Transverse colon (tissue), 4 donors: ENCODE results near the gene NT5C1A. TPM values are rescaled to one million over a fixed set of nuclear protein-coding genes. Genes with fewer than 3 reads are reported as not detected.

ENCODE experiments used
- DNase-seq: peaks from one replicate; pipeline ENCODE4 v3.0.0-alpha.2; 2019
- H3K27ac ChIP-seq, 4 donors: fragments of 200-600 bp; sonication (generic); 2 replicates each; pipeline ENCODE4 v1.5.1; 2016 to 2018; ENCODE audit warnings: inconsistent platforms in 4 of 4
- H3K27me3 ChIP-seq: fragments of 200-600 bp; sonication (generic); 2 replicates; pipeline ENCODE4 v1.5.1; 2017; ENCODE audit warnings: inconsistent platforms
- H3K36me3 ChIP-seq, 4 donors: fragments of 200-600 bp; sonication (generic); 2 replicates each; pipeline ENCODE4 v1.5.1; 2017 to 2019; ENCODE audit warnings: inconsistent platforms in 4 of 4
- H3K4me1 ChIP-seq, 4 donors: fragments of 200-600 bp; sonication (generic); 2 replicates each; pipeline ENCODE4 v1.5.1; 2017 to 2020; ENCODE audit warnings: inconsistent platforms in 4 of 4
- H3K4me3 ChIP-seq, 4 donors: fragments of 200-600 bp; sonication (generic); 1 replicate in 1 of 4; 2 replicates in 3 of 4; pipeline versions ENCODE4 v1.5.1 to v1.6.1; 2017 to 2019; ENCODE audit warnings: inconsistent platforms in 4 of 4
- H3K9me3 ChIP-seq, 2 donors: fragments of 200-600 bp; sonication (generic); 2 replicates each; pipeline ENCODE4 v1.5.1; 2017 to 2019; ENCODE audit warnings: inconsistent platforms in 2 of 2
- EP300 ChIP-seq: sonication (generic); formaldehyde crosslinking; IDR thresholded peaks from one replicate; pipeline ENCODE4 v1.6.1; 2017; ENCODE audit warnings: antibody characterized with exemption, low read depth
- POLR2A ChIP-seq: fragments of 450-650 bp; IDR thresholded peaks from one replicate; pipeline ENCODE4 v1.6.1; 2016; ENCODE audit warnings: antibody characterized with exemption, mild to moderate bottlenecking, moderate library complexity
- POLR2AphosphoS5 ChIP-seq, 3 donors: sonication (generic); formaldehyde crosslinking; IDR thresholded peaks; one replicate each; pipeline ENCODE4 v1.6.1; 2016; ENCODE audit warnings: antibody characterized with exemption in 3 of 3
- WGBS, 2 donors: methylation state at CpG; one replicate each; pipeline ENCODE4 v1.1.5; 2018; ENCODE audit warnings: low coverage in 1 of 2; 5-methylcytosine and 5-hydroxymethylcytosine counted together
- in situ Hi-C, 4 donors: fragments of 200-750 bp; cut with MboI; loops; one replicate each; pipeline versions ENCODE4 v1.15.0 to v1.15.1; 2017; ENCODE audit warnings: low sequenced_read_pairs in 3 of 4, low pct_ligation_motif_present in 1 of 4, low pct_unique_long_range_greater_than_20kb in 1 of 4
- intact Hi-C: fragments of 100-400 bp; cut with DNase I; formaldehyde crosslinking; loops from one replicate; pipeline ENCODE4 v1.15.1; 2023; ENCODE audit warnings: low total_unique reads
- total RNA-seq, 4 donors: library from RNA; depleted of rRNA; stranded (reverse); fragments of >200 nt; gene quantifications; one replicate each; pipeline ENCODE4 v1.1.0, GENCODE V29; 2016
- TF ChIP-seq, protein P1 (sequence below), 5 experiments: fragments of 200-600 bp in 3 of 5; fragments of 450-650 bp in 2 of 5; sonication (generic) in 3 of 5; IDR thresholded peaks; 1 replicate in 2 of 5; 2 replicates in 3 of 5; pipeline ENCODE4 v1.5.1; 2016 to 2017; ENCODE audit warnings: antibody characterized with exemption in 5 of 5, inconsistent platforms in 3 of 5, mild to moderate bottlenecking in 2 of 5, moderate library complexity in 1 of 5

The NT5C1A gene
- total RNA-seq, 4 donors from 2014 or later = not detected

GRCh38 chr1:39698568-39698967 lies 26.7 kb upstream of the NT5C1A start:
- in situ Hi-C loops = no loop called here
- H3K36me3 ChIP-seq = no peaks in the 10 kb centered on the region
- DNase-seq = no peak

DNA sequence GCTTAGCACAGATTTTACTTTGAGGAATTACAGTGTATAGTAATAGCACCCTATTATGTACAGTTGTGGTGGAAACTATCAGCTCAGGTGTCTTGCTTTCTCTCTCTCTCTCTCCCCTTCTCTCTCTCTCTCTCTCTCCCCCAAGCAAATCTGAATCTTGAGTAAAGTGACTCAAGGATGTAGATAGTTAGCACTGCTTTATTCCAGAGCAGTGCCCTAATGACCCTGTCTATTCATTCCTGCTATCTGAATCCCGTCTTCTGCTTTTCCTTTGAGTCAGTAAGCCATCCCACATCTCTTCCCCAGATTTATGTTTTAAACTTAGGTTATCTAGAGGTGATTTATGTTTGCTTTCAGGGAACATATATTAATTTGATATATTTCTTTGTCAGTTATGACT lies 24.5 kb upstream of the NT5C1A start:
- 56 to 59% methylated on average over 1 of the region's 1 CpG for WGBS, 2 donors
- Histone ChIP-seq H3K4me3 (no peak overlapping the region), H3K27me3 (peaks cover 66% of the 10 kb centered on the region), H3K27ac (no peak overlapping the region), H3K4me1 (peaks cover 0 to 14% (median 12%) of the 10 kb centered on the region in 4 donors), H3K36me3 (no peaks in the 10 kb centered on the region), H3K9me3 (no peaks in the 10 kb centered on the region)
- no peak for DNase-seq
- in situ Hi-C loops (no loop called here), intact Hi-C loops (no loop called here)
- TF ChIP-seq POLR2AphosphoS5 (IDR thresholded peaks at IDR 0.05) = no peak
- TF ChIP-seq POLR2A = no peak
- TF ChIP-seq EP300 = no peak
- TF ChIP-seq, protein P1, sequence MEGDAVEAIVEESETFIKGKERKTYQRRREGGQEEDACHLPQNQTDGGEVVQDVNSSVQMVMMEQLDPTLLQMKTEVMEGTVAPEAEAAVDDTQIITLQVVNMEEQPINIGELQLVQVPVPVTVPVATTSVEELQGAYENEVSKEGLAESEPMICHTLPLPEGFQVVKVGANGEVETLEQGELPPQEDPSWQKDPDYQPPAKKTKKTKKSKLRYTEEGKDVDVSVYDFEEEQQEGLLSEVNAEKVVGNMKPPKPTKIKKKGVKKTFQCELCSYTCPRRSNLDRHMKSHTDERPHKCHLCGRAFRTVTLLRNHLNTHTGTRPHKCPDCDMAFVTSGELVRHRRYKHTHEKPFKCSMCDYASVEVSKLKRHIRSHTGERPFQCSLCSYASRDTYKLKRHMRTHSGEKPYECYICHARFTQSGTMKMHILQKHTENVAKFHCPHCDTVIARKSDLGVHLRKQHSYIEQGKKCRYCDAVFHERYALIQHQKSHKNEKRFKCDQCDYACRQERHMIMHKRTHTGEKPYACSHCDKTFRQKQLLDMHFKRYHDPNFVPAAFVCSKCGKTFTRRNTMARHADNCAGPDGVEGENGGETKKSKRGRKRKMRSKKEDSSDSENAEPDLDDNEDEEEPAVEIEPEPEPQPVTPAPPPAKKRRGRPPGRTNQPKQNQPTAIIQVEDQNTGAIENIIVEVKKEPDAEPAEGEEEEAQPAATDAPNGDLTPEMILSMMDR (IDR thresholded peaks at IDR 0.05) = no peak

More at GRCh38 chr1:39698568-39698967, 26.7 kb upstream of the NT5C1A start:
- intact Hi-C loops = no loop called here
- no peaks in the 10 kb centered on the region for H3K9me3 ChIP-seq
- WGBS, 2 donors = 62 to 96% methylated on average over 2 to 4 of the region's 4 CpGs
- peaks cover 0 to 3% (median 1%) of the 10 kb centered on the region in 4 donors for H3K4me1 ChIP-seq
- no peak overlapping the region for H3K27ac ChIP-seq
- TF ChIP-seq POLR2A (no peak), EP300 (no peak), POLR2AphosphoS5 (IDR thresholded peaks at IDR 0.05) (no peak)
- TF ChIP-seq, protein P1 (IDR thresholded peaks at IDR 0.05) = no peak
- H3K4me3 ChIP-seq = no peak overlapping the region
- peaks cover 45% of the 10 kb centered on the region for H3K27me3 ChIP-seq

DNA sequence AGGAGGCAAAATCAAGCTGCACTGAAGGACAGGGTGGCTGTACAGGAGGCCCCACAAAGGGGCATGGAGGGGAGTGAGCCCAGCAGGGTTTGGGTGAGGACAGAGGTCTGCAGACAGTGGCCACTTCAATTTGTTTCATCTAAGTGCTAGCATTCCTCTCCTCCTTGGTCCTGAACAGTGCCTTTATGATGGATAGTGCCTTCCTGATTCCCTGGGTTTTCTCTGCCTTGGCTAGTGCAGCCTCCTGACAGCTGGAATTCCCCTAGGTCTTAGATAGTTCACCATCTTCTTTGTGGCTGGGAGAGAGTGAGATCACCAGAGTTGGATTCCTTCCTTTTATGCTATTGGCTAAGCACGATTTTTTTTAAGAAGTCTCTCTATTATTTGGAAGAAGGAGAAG lies 23.1 kb upstream of the NT5C1A start:
- Histone ChIP-seq H3K9me3 (no peaks in the 10 kb centered on the region), H3K4me1 (peaks cover 0 to 19% (median 18%) of the 10 kb centered on the region in 4 donors), H3K27me3 (peaks cover 81% of the 10 kb centered on the region), H3K36me3 (no peaks in the 10 kb centered on the region), H3K4me3 (no peak overlapping the region), H3K27ac (no peak overlapping the region)
- intact Hi-C loops = no loop called here
- 15% methylated on average over 1 of the region's 1 CpG; no CpG with 5 or more reads in 1 of the 2 donors for WGBS, 2 donors
- TF ChIP-seq POLR2AphosphoS5 (IDR thresholded peaks at IDR 0.05) (no peak), POLR2A (no peak), EP300 (no peak)
- TF ChIP-seq, protein P1 (IDR thresholded peaks at IDR 0.05) = no peak
- no peak for DNase-seq
- in situ Hi-C loops = no loop called here

GRCh38 chr1:39694026-39694425 lies 22.1 kb upstream of the NT5C1A start:
- no peaks in the 10 kb centered on the region for H3K36me3 ChIP-seq
- H3K27me3 ChIP-seq = peaks cover 89% of the 10 kb centered on the region
- in situ Hi-C loops = no loop called here
- H3K4me1 ChIP-seq = peaks cover 0 to 19% (median 18%) of the 10 kb centered on the region in 4 donors
- 94% methylated on average over 1 of the region's 1 CpG; no CpG with 5 or more reads in 1 of the 2 donors for WGBS, 2 donors
- H3K27ac ChIP-seq = no peak overlapping the region
- no peak overlapping the region for H3K4me3 ChIP-seq
- TF ChIP-seq, protein P1 (IDR thresholded peaks at IDR 0.05) = no peak
- no peak for TF ChIP-seq EP300
- TF ChIP-seq POLR2AphosphoS5 (IDR thresholded peaks at IDR 0.05) = no peak
- TF ChIP-seq POLR2A = no peak
- no peaks in the 10 kb centered on the region for H3K9me3 ChIP-seq
- no peak for DNase-seq
- intact Hi-C loops = no loop called here
